Heart left ventricle (tissue), 16 donors: Measurements from ENCODE around the gene MMAB. TPM values are rescaled to one million over a fixed set of nuclear protein-coding genes. Genes with fewer than 3 reads are reported as not detected.

Experiments used
- ATAC-seq, 4 donors: fragments of 200-7000 bp; cut with Tn5 transposase; one replicate each; pipeline ENCODE4 v1.9.1; 2020 to 2022; ENCODE audit warnings: moderate library complexity in 4 of 4, mild to moderate bottlenecking in 3 of 4, moderate number of reproducible peaks in 1 of 4
- DNase-seq, 5 donors: peaks; one replicate each; pipeline ENCODE4 v3.0.0-alpha.2; 2020
- H3K27ac ChIP-seq, 12 donors: fragments of 200-600 bp; sonication (generic) in 4 of 12; one replicate each; pipeline versions ENCODE4 v1.5.0 to v1.8.0; 2016 to 2022; ENCODE audit warnings: mild to moderate bottlenecking in 2 of 12
- H3K27me3 ChIP-seq, 9 donors: fragments of 200-600 bp; sonication (generic) in 2 of 9; one replicate each; pipeline versions ENCODE4 v1.5.1 to v1.8.0; 2016 to 2022; ENCODE audit warnings: mild to moderate bottlenecking in 3 of 9
- H3K36me3 ChIP-seq, 9 donors: fragments of 200-600 bp; sonication (generic) in 2 of 9; one replicate each; pipeline versions ENCODE4 v1.5.0 to v1.8.0; 2018 to 2022; ENCODE audit warnings: mild to moderate bottlenecking in 2 of 9
- H3K4me1 ChIP-seq, 12 donors: fragments of 200-600 bp; sonication (generic) in 4 of 12; one replicate each; pipeline versions ENCODE4 v1.5.0 to v1.8.0; 2016 to 2022; ENCODE audit warnings: mild to moderate bottlenecking in 3 of 12
- H3K4me3 ChIP-seq, 12 donors: fragments of 200-600 bp; sonication (generic) in 4 of 12; one replicate each; pipeline versions ENCODE4 v1.5.0 to v1.8.0; 2017 to 2022; ENCODE audit warnings: mild to moderate bottlenecking in 9 of 12, moderate library complexity in 4 of 12
- H3K9me3 ChIP-seq, 12 donors: fragments of 200-600 bp; sonication (generic) in 4 of 12; one replicate each; pipeline versions ENCODE4 v1.5.0 to v1.8.0; 2016 to 2022; ENCODE audit warnings: mild to moderate bottlenecking in 1 of 12
- POLR2A ChIP-seq, 2 donors: fragments of 450-650 bp; IDR thresholded peaks; one replicate each; pipeline ENCODE4 v1.6.1; 2017; ENCODE audit warnings: antibody characterized with exemption in 2 of 2, mild to moderate bottlenecking in 2 of 2, moderate library complexity in 2 of 2
- WGBS, 4 donors: extraction: QIAGEN DNeasy Blood & Tissue Kit in 2 of 4; methylation state at CpG; one replicate each; pipeline versions ENCODE4 v1.1.5 to v1.1.7; 2013 to 2018; 5-methylcytosine and 5-hydroxymethylcytosine counted together
- intact Hi-C, 10 donors: fragments of 100-400 bp; cut with DNase I; formaldehyde crosslinking; loops; one replicate each; pipeline versions ENCODE4 v1.11.1 to v1.14.2; 2022
- polyA plus RNA-seq, 2 donors: library from polyadenylated mRNA; stranded (reverse); fragments of 200-250 nt; gene quantifications; one replicate each; pipeline ENCODE4 v1.2.3, GENCODE V29; 2013
- total RNA-seq, 9 donors: library from RNA; depleted of rRNA in 2 of 9; stranded (reverse); fragments of >200 nt in 2 of 9; fragmentation: NEBNext Ultra II Directional in 3 of 9; extraction: Animal tissue kit (Norgen Biotek cat#: 25700) in 3 of 9; gene quantifications; one replicate each; pipeline versions ENCODE4 v1.1.0 to v1.2.4, GENCODE V29; 2016 to 2023
- TF ChIP-seq, protein P1 (sequence below), 12 donors: fragments of 200-600 bp; sonication (generic) in 4 of 12; IDR thresholded peaks; one replicate each; pipeline versions ENCODE4 v1.5.0 to v1.8.0; 2018 to 2022; ENCODE audit warnings: antibody characterized with exemption in 12 of 12, mild to moderate bottlenecking in 5 of 12
- donor health status: ischemic (EF 13 %, LVEDD 7.1; RV severe dilation, severe dysfunction).
- donor health status: healthy with polysubstance abuse.
- donor health status: DM: no; HTN: yes; CAD: no.
- donor health status: DM: no; HTN: no; CAD: no.
- donor health status: ischemic (EF 25% LVEDD 6.9; RV normal size, moderate dysfunction).
- donor health status: ischemic (EF 25% LVEDD 5.7; RV mildly dilated, moderate dysfunction).
- donor health status: healthy.
- donor health status: DM: yes; HTN: yes; CAD: no.
- donor health status: ischemic (EF 35%, LVEDD 5.7; RV mildly dilated, moderate dysfunction).
- donor health status: nonischemic (EF 11% LVEDD 7.7; RV severe dilation, severe dysfunction).
- donor health status: DM: yes; HTN: yes; CAD: no.
- donor health status: PGD.
- donor health status: ischemic (EF 29% LVEDD 5.4; RV normal size, mild dysfunction).
- donor health status: nonischemic (EF 23%, LVEDD 6.1; RV moderate dilation, normal function).

The MMAB gene
- total and polyA plus RNA-seq, 11 donors = 29.5 to 43.4 (median 34.5) TPM

- Histone ChIP-seq H3K4me3 (peak overlapping the region in 10 of 12 donors; percentile 60 to 93 (median 73)), H3K4me1 (peaks cover 0 to 26% (median 18%) of the 10 kb centered on the region in 12 donors), H3K27me3 (no peaks in the 10 kb centered on the region), H3K36me3 (peaks cover 0 to 59% (median 42%) of the 10 kb centered on the region in 9 donors), H3K27ac (peak overlapping the region in 9 of 12 donors; percentile 72 to 92 (median 82)), H3K9me3 (no peaks in the 10 kb centered on the region)
- no peak for TF ChIP-seq POLR2A (IDR thresholded peaks at IDR 0.05)
- TF ChIP-seq, protein P1, sequence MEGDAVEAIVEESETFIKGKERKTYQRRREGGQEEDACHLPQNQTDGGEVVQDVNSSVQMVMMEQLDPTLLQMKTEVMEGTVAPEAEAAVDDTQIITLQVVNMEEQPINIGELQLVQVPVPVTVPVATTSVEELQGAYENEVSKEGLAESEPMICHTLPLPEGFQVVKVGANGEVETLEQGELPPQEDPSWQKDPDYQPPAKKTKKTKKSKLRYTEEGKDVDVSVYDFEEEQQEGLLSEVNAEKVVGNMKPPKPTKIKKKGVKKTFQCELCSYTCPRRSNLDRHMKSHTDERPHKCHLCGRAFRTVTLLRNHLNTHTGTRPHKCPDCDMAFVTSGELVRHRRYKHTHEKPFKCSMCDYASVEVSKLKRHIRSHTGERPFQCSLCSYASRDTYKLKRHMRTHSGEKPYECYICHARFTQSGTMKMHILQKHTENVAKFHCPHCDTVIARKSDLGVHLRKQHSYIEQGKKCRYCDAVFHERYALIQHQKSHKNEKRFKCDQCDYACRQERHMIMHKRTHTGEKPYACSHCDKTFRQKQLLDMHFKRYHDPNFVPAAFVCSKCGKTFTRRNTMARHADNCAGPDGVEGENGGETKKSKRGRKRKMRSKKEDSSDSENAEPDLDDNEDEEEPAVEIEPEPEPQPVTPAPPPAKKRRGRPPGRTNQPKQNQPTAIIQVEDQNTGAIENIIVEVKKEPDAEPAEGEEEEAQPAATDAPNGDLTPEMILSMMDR (IDR thresholded peaks at IDR 0.05) = no peak
- DNase-seq (no peak), ATAC-seq (no peak)
- WGBS, 4 donors = 55 to 79% (median 73%) methylated on average over 3 of the region's 3 CpGs
- intact Hi-C loops = loop anchor here in 3 of 10 donors (5.0 kb wide), 4 partner anchors 50 to 145 kb away; partner anchors contain the start of genes KCTD10 (in 1 of the 3) and UBE3B (in 1 of the 3)
Observed at GRCh38 chr12:109572506-109572845, 828 bp downstream of the MMAB start.

GRCh38 chr12:109571773-109572505, 1.4 kb downstream of the MMAB start:
- no peak for ATAC-seq
- no peak for DNase-seq
- no peaks in the 10 kb centered on the region for H3K27me3 ChIP-seq
- 90 to 94% (median 91%) methylated on average over 5 of the region's 5 CpGs for WGBS, 4 donors
- H3K36me3 ChIP-seq = peaks cover 0 to 59% (median 42%) of the 10 kb centered on the region in 9 donors
- H3K4me1 ChIP-seq = peaks cover 0 to 26% (median 18%) of the 10 kb centered on the region in 12 donors
- H3K4me3 ChIP-seq = peak overlapping the region in 1 of 12 donors; percentile 67
- H3K9me3 ChIP-seq = no peaks in the 10 kb centered on the region
- no peak for TF ChIP-seq POLR2A (IDR thresholded peaks at IDR 0.05)
- H3K27ac ChIP-seq = no peak overlapping the region
- intact Hi-C loops = loop anchor here in 3 of 10 donors (5.0 kb wide), 4 partner anchors 50 to 145 kb away; partner anchors contain the start of genes KCTD10 (in 1 of the 3) and UBE3B (in 1 of the 3)

DNA sequence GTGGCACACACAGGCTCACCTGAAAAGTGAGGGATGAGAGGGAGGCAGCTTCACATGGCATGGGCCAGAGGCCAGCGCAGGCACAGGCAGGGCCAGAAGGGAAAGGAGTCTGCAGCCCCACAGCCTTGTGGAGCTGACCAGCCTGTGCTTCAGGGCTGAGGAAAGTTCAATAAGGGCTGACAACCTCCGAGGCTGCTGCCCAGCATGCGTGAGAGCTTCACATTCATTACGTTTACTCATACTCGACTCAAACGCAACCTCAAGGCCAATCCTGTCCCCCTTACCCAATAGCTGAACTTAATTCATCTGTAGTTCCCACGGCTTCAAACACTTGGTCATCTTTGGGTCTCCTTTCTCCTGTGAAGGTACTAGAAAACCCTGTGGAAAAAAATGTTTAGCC, 4.8 kb downstream of the MMAB start:
- DNase-seq (no peak), ATAC-seq (no peak)
- no peaks in the 10 kb centered on the region for H3K9me3 ChIP-seq
- WGBS, 4 donors = 83 to 93% (median 89%) methylated on average over 7 of the region's 7 CpGs
- peaks cover 0 to 68% (median 55%) of the 10 kb centered on the region in 9 donors for H3K36me3 ChIP-seq
- H3K27ac ChIP-seq = peak overlapping the region in 1 of 12 donors; percentile 9
- no peak for TF ChIP-seq POLR2A (IDR thresholded peaks at IDR 0.05)
- TF ChIP-seq, protein P1 (IDR thresholded peaks at IDR 0.05) = no peak
- no peak overlapping the region for H3K4me3 ChIP-seq
- H3K27me3 ChIP-seq = no peaks in the 10 kb centered on the region
- H3K4me1 ChIP-seq = peaks cover 0 to 25% (median 11%) of the 10 kb centered on the region in 12 donors
- intact Hi-C loops = no loop called here

GRCh38 chr12:109567967-109568366, 5.3 kb downstream of the MMAB start:
- Histone ChIP-seq H3K36me3 (peaks cover 0 to 68% (median 55%) of the 10 kb centered on the region in 9 donors), H3K4me1 (peaks cover 0 to 30% (median 14%) of the 10 kb centered on the region in 12 donors), H3K9me3 (no peaks in the 10 kb centered on the region), H3K4me3 (no peak overlapping the region), H3K27me3 (no peaks in the 10 kb centered on the region), H3K27ac (peak overlapping the region in 1 of 12 donors; percentile 9)
- DNase-seq (no peak), ATAC-seq (peak in 2 of 4 donors; percentile 26 to 47)
- WGBS, 4 donors = 74 to 88% (median 86%) methylated on average over 3 of the region's 3 CpGs
- intact Hi-C loops = no loop called here
- no peak for TF ChIP-seq POLR2A (IDR thresholded peaks at IDR 0.05)

- Histone ChIP-seq H3K4me3 (no peak overlapping the region), H3K4me1 (peaks cover 0 to 25% (median 11%) of the 10 kb centered on the region in 12 donors), H3K27ac (no peak overlapping the region), H3K36me3 (peaks cover 0 to 71% (median 56%) of the 10 kb centered on the region in 9 donors), H3K27me3 (no peaks in the 10 kb centered on the region), H3K9me3 (no peaks in the 10 kb centered on the region)
- DNase-seq = no peak
- intact Hi-C loops = no loop called here
- ATAC-seq = no peak
- TF ChIP-seq, protein P1 (IDR thresholded peaks at IDR 0.05) = no peak
- no peak for TF ChIP-seq POLR2A (IDR thresholded peaks at IDR 0.05)
- whole genome bisulfite sequencing, 4 donors = 87 to 95% (median 89%) methylated on average over 8 to 10 of the region's 10 CpGs
Observed at GRCh38 chr12:109567296-109567695, 6.0 kb downstream of the MMAB start.
